ENCODE measurements around the gene GRK1. TPM values are rescaled to one million over a fixed set of nuclear protein-coding genes. Genes with fewer than 3 reads are reported as not detected.

The GRK1 gene
- total RNA-seq = 0.46 TPM

DNA sequence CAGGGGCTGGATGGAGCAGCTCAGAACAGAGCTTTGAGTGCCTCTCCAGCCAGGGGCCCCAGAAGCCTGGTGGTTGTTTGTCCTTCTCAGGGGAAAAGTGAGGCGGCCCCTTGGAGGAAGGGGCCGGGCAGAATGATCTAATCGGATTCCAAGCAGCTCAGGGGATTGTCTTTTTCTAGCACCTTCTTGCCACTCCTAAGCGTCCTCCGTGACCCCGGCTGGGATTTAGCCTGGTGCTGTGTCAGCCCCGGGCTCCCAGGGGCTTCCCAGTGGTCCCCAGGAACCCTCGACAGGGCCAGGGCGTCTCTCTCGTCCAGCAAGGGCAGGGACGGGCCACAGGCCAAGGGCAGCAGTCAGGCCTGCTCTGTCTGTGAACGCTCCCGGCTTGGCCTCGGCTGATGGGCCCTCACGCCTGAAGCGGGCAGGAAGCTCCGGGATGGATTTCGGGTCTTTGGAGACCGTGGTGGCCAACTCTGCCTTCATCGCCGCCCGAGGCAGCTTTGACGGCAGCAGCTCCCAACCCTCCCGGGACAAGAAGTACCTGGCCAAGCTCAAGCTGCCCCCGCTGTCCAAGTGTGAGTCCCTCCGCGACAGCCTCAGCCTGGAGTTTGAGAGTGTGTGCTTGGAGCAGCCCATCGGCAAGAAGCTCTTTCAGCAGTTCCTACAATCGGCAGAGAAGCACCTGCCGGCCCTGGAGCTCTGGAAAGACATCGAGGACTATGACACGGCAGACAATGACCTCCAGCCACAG, at the start of gene GRK1:
Gene GRK1 (plus strand): TSS at position 269 of the 751 bp plus-strand sequence. CDS start 168 bp downstream, at position 437.

DNA sequence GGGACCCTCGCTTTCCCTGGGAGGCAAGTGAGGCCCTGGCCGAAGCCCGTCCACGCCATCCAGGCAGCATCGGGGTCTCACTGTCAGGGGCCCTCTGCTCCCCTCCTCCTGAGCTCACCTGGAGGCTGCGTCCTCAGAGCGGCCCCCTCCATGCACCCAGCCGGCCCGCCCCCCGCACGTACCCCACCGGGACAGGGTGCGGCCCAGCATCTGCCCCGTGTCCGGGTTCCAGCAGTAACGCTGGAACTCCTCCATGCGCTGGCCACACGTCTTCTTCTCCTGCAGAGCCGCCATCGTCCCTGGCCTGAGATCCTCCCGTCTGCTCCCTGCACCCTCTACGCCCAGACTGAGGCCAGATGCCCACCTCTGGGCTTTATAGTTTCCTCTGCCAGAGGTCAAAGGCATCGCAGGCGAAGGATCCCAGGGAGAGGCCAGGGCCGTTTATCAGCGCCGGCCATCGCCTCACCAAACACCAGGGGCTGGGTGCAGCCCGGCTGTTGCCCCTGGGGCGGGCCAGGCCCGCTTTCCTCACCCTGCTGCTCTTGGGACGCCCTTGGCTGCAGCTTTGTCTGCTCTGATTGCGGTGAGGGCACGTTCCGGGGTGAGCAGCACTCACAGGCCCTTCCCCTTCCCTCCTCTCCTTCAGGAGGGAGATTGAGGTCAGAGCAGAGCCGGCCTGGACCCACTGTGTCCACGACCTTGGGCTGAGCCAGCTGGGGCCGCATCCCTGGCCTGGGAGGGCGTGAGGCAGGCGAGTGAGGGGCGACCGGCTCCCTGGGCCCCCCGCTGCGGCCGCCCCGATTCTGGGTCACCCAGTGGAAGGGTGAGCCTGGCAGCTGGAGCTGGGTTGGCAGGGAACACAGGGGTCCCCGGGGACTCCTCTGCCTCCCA, 8.9 kb upstream of the GRK1 start, which contains the start of gene ATP4B:
Gene ATP4B (minus strand): TSS at position 348 of the 891 bp plus-strand sequence. CDS start 54 bp downstream, at position 294.

DNA sequence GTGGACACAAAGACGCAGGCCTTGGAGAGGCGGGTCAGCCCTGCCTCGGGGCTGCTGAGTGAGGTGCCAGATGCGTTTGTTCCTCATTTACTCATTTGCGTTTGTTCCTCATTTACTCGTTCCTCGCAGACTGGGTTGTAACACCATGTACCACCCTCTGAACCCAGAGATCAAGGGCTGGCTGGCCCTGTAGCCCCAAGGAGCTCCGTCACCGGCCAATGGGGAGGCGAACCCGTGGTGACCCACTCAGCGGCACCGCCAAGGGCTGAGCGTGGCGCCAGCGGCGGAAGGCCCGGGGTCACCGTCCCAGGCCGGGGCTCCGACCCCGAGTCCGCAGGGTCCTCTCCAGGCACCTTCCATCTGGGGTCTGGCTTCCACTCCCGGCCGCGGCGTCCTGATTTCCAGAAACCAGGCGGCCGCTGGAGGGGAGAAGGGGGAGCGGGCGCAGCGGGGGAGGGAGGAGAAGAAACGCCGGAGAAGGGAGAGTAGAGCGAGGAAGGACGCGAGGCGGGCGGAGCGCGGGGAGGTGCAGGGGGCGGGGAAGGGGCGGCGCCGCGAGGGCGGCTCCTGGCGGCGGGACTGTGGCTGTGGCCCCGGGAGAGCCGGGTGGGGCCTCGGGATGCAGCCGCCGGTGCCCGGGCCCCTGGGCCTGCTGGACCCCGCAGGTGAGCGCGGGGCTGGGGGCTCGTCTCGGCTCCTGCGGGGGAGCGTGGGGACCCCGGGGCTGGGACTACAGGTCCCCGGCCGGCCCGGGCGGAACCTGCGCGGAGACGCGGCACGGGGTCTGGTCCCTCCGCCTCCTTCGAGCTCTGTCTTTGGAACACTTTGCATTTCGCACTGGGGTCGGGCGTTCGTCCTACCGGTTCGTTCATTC, 91.9 kb downstream of the GRK1 start, which contains the start of gene TMEM255B:
Gene TMEM255B (plus strand): TSS at position 576 of the 874 bp plus-strand sequence. CDS start 44 bp downstream, at position 620.

Other genes starting within 250 kb of the GRK1 start
- gene ADPRHL1, start 213.7 kb upstream of the GRK1 start, total RNA-seq = 1.4 TPM
- 18.9 TPM for gene DCUN1D2, start 176.5 kb upstream of the GRK1 start, total RNA-seq
- gene TFDP1, start 82.5 kb upstream of the GRK1 start, total RNA-seq = 30.4 TPM
- 0.23 TPM for gene ATP4B, start 9.0 kb upstream of the GRK1 start, total RNA-seq
- gene TMEM255B, start 92.0 kb downstream of the GRK1 start, total RNA-seq = 1.4 TPM
- 27.7 TPM for gene GAS6, start 196.9 kb downstream of the GRK1 start, total RNA-seq